Tibial nerve (tissue), 4 donors: ENCODE measurements around the gene FOXP4. TPM values are rescaled to one million over a fixed set of nuclear protein-coding genes. Genes with fewer than 3 reads are reported as not detected.

Experiments
- DNase-seq, 2 donors: peaks; one replicate each; pipeline ENCODE4 v3.0.0-alpha.2; 2019; ENCODE audit warnings: low spot score in 2 of 2
- H3K27ac ChIP-seq, 4 donors: fragments of 200-600 bp; sonication (generic) in 3 of 4; one replicate each; pipeline ENCODE4 v1.5.1; 2017 to 2019; ENCODE audit warnings: mild to moderate bottlenecking in 1 of 4
- H3K27me3 ChIP-seq, 2 donors: fragments of 200-600 bp; sonication (generic) in 1 of 2; one replicate each; pipeline versions ENCODE4 v1.5.1 to v1.6.0; 2017 to 2019
- H3K36me3 ChIP-seq, 3 donors: fragments of 200-600 bp; sonication (generic); one replicate each; pipeline ENCODE4 v1.5.1; 2018 to 2019
- H3K4me1 ChIP-seq, 4 donors: fragments of 200-600 bp; sonication (generic) in 3 of 4; one replicate each; pipeline ENCODE4 v1.5.1; 2017 to 2019
- H3K4me3 ChIP-seq, 4 donors: fragments of 200-600 bp; sonication (generic) in 3 of 4; one replicate each; pipeline ENCODE4 v1.5.1; 2017 to 2019; ENCODE audit warnings: mild to moderate bottlenecking in 1 of 4, moderate library complexity in 1 of 4
- H3K9me3 ChIP-seq, 4 donors: fragments of 200-600 bp; sonication (generic) in 3 of 4; one replicate each; pipeline ENCODE4 v1.5.1; 2017 to 2019
- EP300 ChIP-seq, 2 donors: sonication (generic); formaldehyde crosslinking; IDR thresholded peaks; one replicate each; pipeline ENCODE4 v1.6.1; 2017; ENCODE audit warnings: antibody characterized with exemption in 2 of 2, mild to moderate bottlenecking in 1 of 2
- POLR2A ChIP-seq, 2 donors: fragments of 450-650 bp; IDR thresholded peaks; one replicate each; pipeline ENCODE4 v1.6.1; 2017; ENCODE audit warnings: antibody characterized with exemption in 2 of 2, mild to moderate bottlenecking in 2 of 2, moderate library complexity in 2 of 2
- WGBS, 2 donors: methylation state at CpG; one replicate each; pipeline ENCODE4 v1.1.5; 2018; 5-methylcytosine and 5-hydroxymethylcytosine counted together
- total RNA-seq, 4 donors: library from RNA; depleted of rRNA; stranded (reverse); fragments of >200 nt; gene quantifications; one replicate each; pipeline ENCODE4 v1.1.0, GENCODE V29; 2016
- TF ChIP-seq, protein P1 (sequence below), 5 experiments: fragments of 200-600 bp in 3 of 5; fragments of 450-650 bp in 2 of 5; sonication (generic) in 3 of 5; IDR thresholded peaks; one replicate each; pipeline ENCODE4 v1.5.1; 2016 to 2019; ENCODE audit warnings: antibody characterized with exemption in 5 of 5, mild to moderate bottlenecking in 3 of 5, moderate library complexity in 2 of 5

Gene FOXP4
- total RNA-seq, 4 donors from 2014 or later = 11.1 to 16.2 (median 14.7) TPM

GRCh38 chr6:41552723-41553122 lies 6.5 kb downstream of the FOXP4 start:
- H3K4me3 ChIP-seq = no peak overlapping the region
- no peak for DNase-seq
- peaks cover 0 to 80% (median 10%) of the 10 kb centered on the region in 4 donors for H3K4me1 ChIP-seq
- no peaks in the 10 kb centered on the region for H3K27me3 ChIP-seq
- H3K36me3 ChIP-seq = peaks cover 0 to 14% (median 9%) of the 10 kb centered on the region in 3 donors
- 71 to 74% methylated on average over 9 to 10 of the region's 10 CpGs for WGBS, 2 donors
- no peak overlapping the region for H3K27ac ChIP-seq
- no peaks in the 10 kb centered on the region for H3K9me3 ChIP-seq
- no peak for TF ChIP-seq POLR2A (IDR thresholded peaks at IDR 0.05)
- TF ChIP-seq, protein P1, sequence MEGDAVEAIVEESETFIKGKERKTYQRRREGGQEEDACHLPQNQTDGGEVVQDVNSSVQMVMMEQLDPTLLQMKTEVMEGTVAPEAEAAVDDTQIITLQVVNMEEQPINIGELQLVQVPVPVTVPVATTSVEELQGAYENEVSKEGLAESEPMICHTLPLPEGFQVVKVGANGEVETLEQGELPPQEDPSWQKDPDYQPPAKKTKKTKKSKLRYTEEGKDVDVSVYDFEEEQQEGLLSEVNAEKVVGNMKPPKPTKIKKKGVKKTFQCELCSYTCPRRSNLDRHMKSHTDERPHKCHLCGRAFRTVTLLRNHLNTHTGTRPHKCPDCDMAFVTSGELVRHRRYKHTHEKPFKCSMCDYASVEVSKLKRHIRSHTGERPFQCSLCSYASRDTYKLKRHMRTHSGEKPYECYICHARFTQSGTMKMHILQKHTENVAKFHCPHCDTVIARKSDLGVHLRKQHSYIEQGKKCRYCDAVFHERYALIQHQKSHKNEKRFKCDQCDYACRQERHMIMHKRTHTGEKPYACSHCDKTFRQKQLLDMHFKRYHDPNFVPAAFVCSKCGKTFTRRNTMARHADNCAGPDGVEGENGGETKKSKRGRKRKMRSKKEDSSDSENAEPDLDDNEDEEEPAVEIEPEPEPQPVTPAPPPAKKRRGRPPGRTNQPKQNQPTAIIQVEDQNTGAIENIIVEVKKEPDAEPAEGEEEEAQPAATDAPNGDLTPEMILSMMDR (IDR thresholded peaks at IDR 0.05) = no peak
- TF ChIP-seq EP300 (IDR thresholded peaks at IDR 0.05) = no peak

DNA sequence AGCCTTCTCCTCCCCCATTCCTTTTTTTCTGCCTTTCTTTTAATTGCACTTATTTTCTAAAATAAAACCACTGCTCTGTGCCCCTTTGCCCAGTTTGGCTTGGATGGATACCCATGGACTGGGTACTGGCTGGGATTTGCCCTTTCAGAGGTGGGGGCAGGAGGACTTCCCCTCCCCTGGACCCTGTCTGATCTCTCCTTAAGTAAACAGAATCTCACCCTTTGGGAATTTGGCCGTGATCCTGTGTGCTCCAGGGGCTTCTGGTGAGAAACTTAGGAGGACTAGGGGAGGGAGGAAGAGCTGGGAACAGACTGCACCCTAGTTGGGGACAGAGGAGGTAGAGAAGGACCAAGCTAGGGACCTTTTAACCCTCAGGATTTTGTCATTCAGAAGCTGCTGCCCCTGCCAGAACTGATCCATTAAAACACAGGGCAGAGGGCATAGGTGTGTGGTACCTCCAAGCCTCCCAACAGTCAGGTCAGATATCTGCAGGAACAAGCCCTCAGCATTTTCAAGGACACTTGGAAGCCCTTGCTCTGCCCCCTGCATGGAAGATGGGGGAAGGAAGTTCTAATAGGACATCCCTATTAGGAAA lies 7.3 kb downstream of the FOXP4 start:
- Histone ChIP-seq H3K4me1 (peaks cover 0 to 72% (median 8%) of the 10 kb centered on the region in 4 donors), H3K4me3 (no peak overlapping the region), H3K27ac (no peak overlapping the region), H3K9me3 (no peaks in the 10 kb centered on the region), H3K27me3 (no peaks in the 10 kb centered on the region), H3K36me3 (peaks cover 0 to 14% (median 9%) of the 10 kb centered on the region in 3 donors)
- 36 to 43% methylated on average over 1 of the region's 1 CpG for WGBS, 2 donors
- no peak for DNase-seq
- TF ChIP-seq POLR2A (IDR thresholded peaks at IDR 0.05) = no peak
- TF ChIP-seq, protein P1 (IDR thresholded peaks at IDR 0.05) = no peak
- TF ChIP-seq EP300 (IDR thresholded peaks at IDR 0.05) = no peak

GRCh38 chr6:41555326-41556300 lies 9.4 kb downstream of the FOXP4 start:
- no peak for DNase-seq
- Histone ChIP-seq H3K27me3 (no peaks in the 10 kb centered on the region), H3K36me3 (peaks cover 0 to 14% (median 9%) of the 10 kb centered on the region in 3 donors), H3K9me3 (no peaks in the 10 kb centered on the region), H3K4me3 (no peak overlapping the region), H3K4me1 (peaks cover 0 to 61% (median 4%) of the 10 kb centered on the region in 4 donors), H3K27ac (no peak overlapping the region)
- 78 to 79% methylated on average over 13 to 15 of the region's 15 CpGs for WGBS, 2 donors
- TF ChIP-seq EP300 (IDR thresholded peaks at IDR 0.05) (no peak), POLR2A (IDR thresholded peaks at IDR 0.05) (no peak)
- TF ChIP-seq, protein P1 (IDR thresholded peaks at IDR 0.05) = no peak

GRCh38 chr6:41557335-41557734 lies 11.2 kb downstream of the FOXP4 start:
- WGBS, 2 donors = 82 to 96% methylated on average over 2 of the region's 2 CpGs
- Histone ChIP-seq H3K4me3 (no peak overlapping the region), H3K36me3 (peaks cover 0 to 8% (median 0%) of the 10 kb centered on the region in 3 donors), H3K4me1 (peaks cover 0 to 62% (median 6%) of the 10 kb centered on the region in 4 donors), H3K27me3 (no peaks in the 10 kb centered on the region), H3K9me3 (no peaks in the 10 kb centered on the region), H3K27ac (no peak overlapping the region)
- DNase-seq = no peak
- TF ChIP-seq POLR2A (IDR thresholded peaks at IDR 0.05) = no peak
- TF ChIP-seq, protein P1 (IDR thresholded peaks at IDR 0.05) = no peak
- no peak for TF ChIP-seq EP300 (IDR thresholded peaks at IDR 0.05)
